ENCODE results near the gene SLFN14.

SLFN14 gene

GRCh38 chr17:35584061-35584460 lies 23.4 kb upstream of the SLFN14 start:
- TF ChIP-seq PATZ1 (CRISPR knock-in tag; IDR thresholded peaks at IDR 0.05; ENCODE audit: borderline replicate concordance) (no peak), CSDC2 (CRISPR knock-in tag; IDR thresholded peaks at IDR 0.05) (no peak), PPARA (CRISPR knock-in tag; IDR thresholded peaks at IDR 0.05; ENCODE audit: borderline replicate concordance) (no peak), TCF4 (CRISPR knock-in tag; IDR thresholded peaks at IDR 0.05; ENCODE audit: borderline replicate concordance) (no peak), ZC3H10 (CRISPR knock-in tag; IDR thresholded peaks at IDR 0.05) (no peak), OSR1 (CRISPR knock-in tag; IDR thresholded peaks at IDR 0.05) (no peak), ZNF8 (CRISPR knock-in tag; IDR thresholded peaks at IDR 0.05) (no peak), GLIS3 (CRISPR knock-in tag; IDR thresholded peaks at IDR 0.05) (no peak), POU6F1 (CRISPR knock-in tag; IDR thresholded peaks at IDR 0.05; ENCODE audit: borderline replicate concordance, low read depth) (no peak), SNAI2 (CRISPR knock-in tag; IDR thresholded peaks at IDR 0.05) (no peak), CSRNP3 (CRISPR knock-in tag; IDR thresholded peaks at IDR 0.05) (no peak), ISL1 (CRISPR knock-in tag; IDR thresholded peaks at IDR 0.05) (no peak), ZNF565 (CRISPR knock-in tag; conservative IDR thresholded peaks at IDR 0.05; ENCODE audit: low read depth) (no peak), ARNTL (CRISPR knock-in tag; IDR thresholded peaks at IDR 0.05; ENCODE audit: borderline replicate concordance, low read depth) (no peak), BACH2 (CRISPR knock-in tag; IDR thresholded peaks at IDR 0.05; ENCODE audit: borderline replicate concordance) (no peak), TSHZ2 (CRISPR knock-in tag; IDR thresholded peaks at IDR 0.05) (no peak)
- ATAC-seq = no peak

- peak; percentile 10; the same call in 1 of the 3 replicates for ATAC-seq
- TF ChIP-seq CREB5 (CRISPR knock-in tag; IDR thresholded peaks at IDR 0.05; ENCODE audit: low read depth) (no peak), CSRNP3 (CRISPR knock-in tag; IDR thresholded peaks at IDR 0.05) (0 out of 2 replicates have a peak, but pooled peaks have one; percentile 40), TOX (CRISPR knock-in tag; IDR thresholded peaks at IDR 0.05; ENCODE audit: borderline replicate concordance) (no peak), RARB (CRISPR knock-in tag; IDR thresholded peaks at IDR 0.05) (no peak), ISL1 (CRISPR knock-in tag; IDR thresholded peaks at IDR 0.05) (no peak), ZNF8 (CRISPR knock-in tag; IDR thresholded peaks at IDR 0.05) (no peak), CSDC2 (CRISPR knock-in tag; IDR thresholded peaks at IDR 0.05) (no peak), PPARA (CRISPR knock-in tag; IDR thresholded peaks at IDR 0.05; ENCODE audit: borderline replicate concordance) (no peak)
These were observed 18.4 kb upstream of the SLFN14 start for GRCh38 chr17:35578929-35579432.
